K562 (cell line): Measurements from ENCODE around the gene VWA7. TPM values are rescaled to one million over a fixed set of nuclear protein-coding genes. Genes with fewer than 3 reads are reported as not detected.

Experiments used
- BRD4 ChIP-seq: fragments of 200-600 bp; sonication (generic); IDR thresholded peaks from 2 replicates; pipeline ENCODE4 v1.6.1; 2017; ENCODE audit warnings: inconsistent platforms
- HNRNPH1 ChIP-seq: fragments of 200-400 bp; formaldehyde crosslinking; optimal IDR thresholded peaks from 2 replicates; pipeline ENCODE3; 2017; ENCODE audit warnings: low read depth, mild to moderate bottlenecking, low read length, moderate library complexity
- POU5F1 ChIP-seq: fragments of 150-350 bp; IDR thresholded peaks from 2 replicates; pipeline ENCODE4 v1.6.1; 2014; ENCODE audit warnings: borderline replicate concordance, low read length, low read depth, mild to moderate bottlenecking; ENCODE audit not compliant: partially characterized antibody
- PTBP1 ChIP-seq: fragments of 200-400 bp; formaldehyde crosslinking; IDR thresholded peaks from 2 replicates; pipeline ENCODE4 v1.6.1; 2017; ENCODE audit warnings: low read depth, low read length
- ZNF696 ChIP-seq: fragments of 250-450 bp; sonication (Bioruptor Pico); conservative IDR thresholded peaks from 2 replicates; pipeline ENCODE4 v1.4.0; 2020; ENCODE audit warnings: mild to moderate bottlenecking, moderate library complexity
- ZNF76 ChIP-seq: fragments of 250-450 bp; sonication (Bioruptor Pico); IDR thresholded peaks from 2 replicates; pipeline ENCODE4 v1.4.0; 2020; ENCODE audit warnings: mild to moderate bottlenecking, moderate library complexity, borderline replicate concordance
- ZNF780A ChIP-seq: fragments of 250-450 bp; sonication (Bioruptor Pico); IDR thresholded peaks from 2 replicates; pipeline ENCODE4 v1.5.0; 2021; ENCODE audit warnings: mild to moderate bottlenecking
- ZNF830 ChIP-seq: fragments of 250-450 bp; sonication (Bioruptor Pico); IDR thresholded peaks from 2 replicates; pipeline ENCODE4 v1.5.0; 2021; ENCODE audit warnings: mild to moderate bottlenecking
- polyA plus RNA-seq, 8 experiments: library from polyadenylated mRNA; depleted of rRNA in 4 of 8; stranded (reverse) in 5 of 8; unstranded in 3 of 8; fragments of >200 nt; fragmentation: Nextera tagmentation in 2 of 8; fragmentation: Illumina TruSeq in 1 of 8; extraction: Ambion mirVana in 2 of 8; extraction: Trizol in 1 of 8; gene quantifications; 2 replicates each; pipeline versions ENCODE4 v1.2.1 to v1.2.3, GENCODE V29; 2011 to 2014; ENCODE audit warnings: inconsistent platforms in 1 of 8, missing spikeins in 1 of 8
- total RNA-seq, 7 experiments: library from RNA; depleted of rRNA in 6 of 7; stranded (reverse); fragments of >200 nt in 6 of 7; fragmentation: Illumina TruSeq in 2 of 7; extraction: Trizol in 2 of 7; gene quantifications; 2 replicates each; pipeline versions ENCODE4 v1.2.1 to v1.2.3, GENCODE V29; 2011 to 2021; ENCODE audit warnings: low replicate concordance in 1 of 7
- TF ChIP-seq, protein P1 (sequence below): fragments of 450-650 bp; IDR thresholded peaks from 2 replicates; pipeline ENCODE4 v1.7.0; 2016; ENCODE audit warnings: borderline replicate concordance
- TF ChIP-seq, protein P2 (sequence below): sonication (generic); formaldehyde crosslinking; IDR thresholded peaks from 2 replicates; pipeline ENCODE4 v1.8.1; 2022; ENCODE audit warnings: missing genetic modification reagents
- TF ChIP-seq, protein P3 (sequence below): sonication (generic); formaldehyde crosslinking; IDR thresholded peaks from 2 replicates; pipeline ENCODE4 v1.4.0; 2020; ENCODE audit warnings: mild to moderate bottlenecking, missing genetic modification reagents
- TF ChIP-seq, protein P4 (sequence below): fragments of 250-450 bp; sonication (Bioruptor Pico); IDR thresholded peaks from 2 replicates; pipeline ENCODE4 v1.4.0; 2020; ENCODE audit warnings: mild to moderate bottlenecking, moderate library complexity
- TF ChIP-seq, protein P5 (sequence below), 3 experiments: fragments of 200-800 bp in 1 of 3; fragments of 250-450 bp in 1 of 3; fragments of 450-650 bp in 1 of 3; sonication (Bioruptor Pico) in 1 of 3; sonication (Bioruptor generic) in 1 of 3; formaldehyde crosslinking in 1 of 3; IDR thresholded peaks; 2 replicates each; pipeline versions ENCODE4 v1.6.1 to v1.8.0; 2016 to 2022; ENCODE audit warnings: mild to moderate bottlenecking in 2 of 3, missing genetic modification characterization in 2 of 3, missing compliant biosample characterization in 1 of 3, moderate library complexity in 1 of 3
- TF ChIP-seq, protein P6 (sequence below): fragments of 250-450 bp; sonication (Bioruptor Pico); IDR thresholded peaks from 2 replicates; pipeline ENCODE4 v1.8.0; 2022; ENCODE audit warnings: moderate library complexity, mild to moderate bottlenecking, inconsistent platforms

The VWA7 gene
- total and polyA plus RNA-seq, 9 of the 15 experiments (the other 6 are each of a cell fraction or from before 2014, with no cell fraction given) = 0.18 to 2.9 (median 0.95) TPM

DNA sequence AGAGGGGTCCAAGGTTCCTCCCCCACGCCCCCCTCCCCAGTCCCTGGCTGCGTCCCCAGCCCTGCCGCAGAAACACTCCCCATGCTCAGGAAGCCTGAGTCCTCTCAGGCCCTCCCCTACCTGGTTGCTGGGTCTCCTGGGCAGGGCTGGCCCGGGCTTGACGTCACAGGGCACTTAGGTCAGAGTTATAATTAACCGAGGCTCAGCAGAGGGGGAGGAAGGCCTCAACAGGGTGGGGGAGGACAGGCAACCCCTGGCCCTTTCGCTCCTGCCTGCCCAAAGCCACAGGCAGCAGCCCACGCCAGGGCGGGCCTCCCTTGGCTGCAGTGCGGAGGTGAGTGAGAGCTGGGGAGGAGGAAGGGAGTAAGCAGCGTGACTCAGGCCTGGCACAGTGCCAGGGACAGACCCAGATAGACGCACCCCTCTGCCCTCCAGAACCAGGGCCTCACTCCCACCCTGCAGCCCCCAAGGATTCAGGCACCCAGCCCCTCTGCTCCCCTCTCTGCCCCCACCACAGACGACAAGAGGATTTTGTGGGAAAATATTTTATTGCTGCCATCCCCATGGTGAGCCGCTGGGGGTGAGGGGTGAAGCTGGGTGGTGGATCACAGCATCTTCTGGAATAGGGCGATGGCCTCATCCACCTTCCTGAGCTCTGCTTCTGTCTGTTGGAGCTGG lies at the start of gene VWA7 (continued):
- TF ChIP-seq, protein P1, sequence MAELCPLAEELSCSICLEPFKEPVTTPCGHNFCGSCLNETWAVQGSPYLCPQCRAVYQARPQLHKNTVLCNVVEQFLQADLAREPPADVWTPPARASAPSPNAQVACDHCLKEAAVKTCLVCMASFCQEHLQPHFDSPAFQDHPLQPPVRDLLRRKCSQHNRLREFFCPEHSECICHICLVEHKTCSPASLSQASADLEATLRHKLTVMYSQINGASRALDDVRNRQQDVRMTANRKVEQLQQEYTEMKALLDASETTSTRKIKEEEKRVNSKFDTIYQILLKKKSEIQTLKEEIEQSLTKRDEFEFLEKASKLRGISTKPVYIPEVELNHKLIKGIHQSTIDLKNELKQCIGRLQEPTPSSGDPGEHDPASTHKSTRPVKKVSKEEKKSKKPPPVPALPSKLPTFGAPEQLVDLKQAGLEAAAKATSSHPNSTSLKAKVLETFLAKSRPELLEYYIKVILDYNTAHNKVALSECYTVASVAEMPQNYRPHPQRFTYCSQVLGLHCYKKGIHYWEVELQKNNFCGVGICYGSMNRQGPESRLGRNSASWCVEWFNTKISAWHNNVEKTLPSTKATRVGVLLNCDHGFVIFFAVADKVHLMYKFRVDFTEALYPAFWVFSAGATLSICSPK = no peak; the same call in 1 of the 2 replicates
- TF ChIP-seq ZNF830 (no peak), ZNF780A (CRISPR knock-in tag) (no peak; the same call in 1 of the 2 replicates), POU5F1 (peak; percentile 50), BRD4 (no peak), HNRNPH1 (no peak), PTBP1 (peak; percentile 79), ZNF76 (CRISPR knock-in tag) (no peak), ZNF696 (CRISPR knock-in tag) (no peak)
- TF ChIP-seq, protein P2, sequence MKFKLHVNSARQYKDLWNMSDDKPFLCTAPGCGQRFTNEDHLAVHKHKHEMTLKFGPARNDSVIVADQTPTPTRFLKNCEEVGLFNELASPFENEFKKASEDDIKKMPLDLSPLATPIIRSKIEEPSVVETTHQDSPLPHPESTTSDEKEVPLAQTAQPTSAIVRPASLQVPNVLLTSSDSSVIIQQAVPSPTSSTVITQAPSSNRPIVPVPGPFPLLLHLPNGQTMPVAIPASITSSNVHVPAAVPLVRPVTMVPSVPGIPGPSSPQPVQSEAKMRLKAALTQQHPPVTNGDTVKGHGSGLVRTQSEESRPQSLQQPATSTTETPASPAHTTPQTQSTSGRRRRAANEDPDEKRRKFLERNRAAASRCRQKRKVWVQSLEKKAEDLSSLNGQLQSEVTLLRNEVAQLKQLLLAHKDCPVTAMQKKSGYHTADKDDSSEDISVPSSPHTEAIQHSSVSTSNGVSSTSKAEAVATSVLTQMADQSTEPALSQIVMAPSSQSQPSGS (CRISPR knock-in tag) = peak; percentile 90
- TF ChIP-seq, protein P3, sequence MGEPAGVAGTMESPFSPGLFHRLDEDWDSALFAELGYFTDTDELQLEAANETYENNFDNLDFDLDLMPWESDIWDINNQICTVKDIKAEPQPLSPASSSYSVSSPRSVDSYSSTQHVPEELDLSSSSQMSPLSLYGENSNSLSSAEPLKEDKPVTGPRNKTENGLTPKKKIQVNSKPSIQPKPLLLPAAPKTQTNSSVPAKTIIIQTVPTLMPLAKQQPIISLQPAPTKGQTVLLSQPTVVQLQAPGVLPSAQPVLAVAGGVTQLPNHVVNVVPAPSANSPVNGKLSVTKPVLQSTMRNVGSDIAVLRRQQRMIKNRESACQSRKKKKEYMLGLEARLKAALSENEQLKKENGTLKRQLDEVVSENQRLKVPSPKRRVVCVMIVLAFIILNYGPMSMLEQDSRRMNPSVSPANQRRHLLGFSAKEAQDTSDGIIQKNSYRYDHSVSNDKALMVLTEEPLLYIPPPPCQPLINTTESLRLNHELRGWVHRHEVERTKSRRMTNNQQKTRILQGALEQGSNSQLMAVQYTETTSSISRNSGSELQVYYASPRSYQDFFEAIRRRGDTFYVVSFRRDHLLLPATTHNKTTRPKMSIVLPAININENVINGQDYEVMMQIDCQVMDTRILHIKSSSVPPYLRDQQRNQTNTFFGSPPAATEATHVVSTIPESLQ = peak; percentile 70; the same call in 1 of the 2 replicates
- TF ChIP-seq, protein P4, sequence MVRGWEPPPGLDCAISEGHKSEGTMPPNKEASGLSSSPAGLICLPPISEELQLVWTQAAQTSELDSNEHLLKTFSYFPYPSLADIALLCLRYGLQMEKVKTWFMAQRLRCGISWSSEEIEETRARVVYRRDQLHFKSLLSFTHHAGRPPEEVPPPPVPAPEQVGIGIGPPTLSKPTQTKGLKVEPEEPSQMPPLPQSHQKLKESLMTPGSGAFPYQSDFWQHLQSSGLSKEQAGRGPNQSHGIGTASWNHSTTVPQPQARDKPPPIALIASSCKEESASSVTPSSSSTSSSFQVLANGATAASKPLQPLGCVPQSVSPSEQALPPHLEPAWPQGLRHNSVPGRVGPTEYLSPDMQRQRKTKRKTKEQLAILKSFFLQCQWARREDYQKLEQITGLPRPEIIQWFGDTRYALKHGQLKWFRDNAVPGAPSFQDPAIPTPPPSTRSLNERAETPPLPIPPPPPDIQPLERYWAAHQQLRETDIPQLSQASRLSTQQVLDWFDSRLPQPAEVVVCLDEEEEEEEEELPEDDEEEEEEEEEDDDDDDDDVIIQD (CRISPR knock-in tag) = no peak
- TF ChIP-seq, protein P5, sequence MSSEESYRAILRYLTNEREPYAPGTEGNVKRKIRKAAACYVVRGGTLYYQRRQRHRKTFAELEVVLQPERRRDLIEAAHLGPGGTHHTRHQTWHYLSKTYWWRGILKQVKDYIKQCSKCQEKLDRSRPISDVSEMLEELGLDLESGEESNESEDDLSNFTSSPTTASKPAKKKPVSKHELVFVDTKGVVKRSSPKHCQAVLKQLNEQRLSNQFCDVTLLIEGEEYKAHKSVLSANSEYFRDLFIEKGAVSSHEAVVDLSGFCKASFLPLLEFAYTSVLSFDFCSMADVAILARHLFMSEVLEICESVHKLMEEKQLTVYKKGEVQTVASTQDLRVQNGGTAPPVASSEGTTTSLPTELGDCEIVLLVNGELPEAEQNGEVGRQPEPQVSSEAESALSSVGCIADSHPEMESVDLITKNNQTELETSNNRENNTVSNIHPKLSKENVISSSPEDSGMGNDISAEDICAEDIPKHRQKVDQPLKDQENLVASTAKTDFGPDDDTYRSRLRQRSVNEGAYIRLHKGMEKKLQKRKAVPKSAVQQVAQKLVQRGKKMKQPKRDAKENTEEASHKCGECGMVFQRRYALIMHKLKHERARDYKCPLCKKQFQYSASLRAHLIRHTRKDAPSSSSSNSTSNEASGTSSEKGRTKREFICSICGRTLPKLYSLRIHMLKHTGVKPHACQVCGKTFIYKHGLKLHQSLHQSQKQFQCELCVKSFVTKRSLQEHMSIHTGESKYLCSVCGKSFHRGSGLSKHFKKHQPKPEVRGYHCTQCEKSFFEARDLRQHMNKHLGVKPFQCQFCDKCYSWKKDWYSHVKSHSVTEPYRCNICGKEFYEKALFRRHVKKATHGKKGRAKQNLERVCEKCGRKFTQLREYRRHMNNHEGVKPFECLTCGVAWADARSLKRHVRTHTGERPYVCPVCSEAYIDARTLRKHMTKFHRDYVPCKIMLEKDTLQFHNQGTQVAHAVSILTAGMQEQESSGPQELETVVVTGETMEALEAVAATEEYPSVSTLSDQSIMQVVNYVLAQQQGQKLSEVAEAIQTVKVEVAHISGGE (CRISPR knock-in tag; IDR thresholded peaks at IDR 0.05) = peak in 1 of 3 experiments; percentile 66; a peak in 1 of 6 replicates
- TF ChIP-seq, protein P6, sequence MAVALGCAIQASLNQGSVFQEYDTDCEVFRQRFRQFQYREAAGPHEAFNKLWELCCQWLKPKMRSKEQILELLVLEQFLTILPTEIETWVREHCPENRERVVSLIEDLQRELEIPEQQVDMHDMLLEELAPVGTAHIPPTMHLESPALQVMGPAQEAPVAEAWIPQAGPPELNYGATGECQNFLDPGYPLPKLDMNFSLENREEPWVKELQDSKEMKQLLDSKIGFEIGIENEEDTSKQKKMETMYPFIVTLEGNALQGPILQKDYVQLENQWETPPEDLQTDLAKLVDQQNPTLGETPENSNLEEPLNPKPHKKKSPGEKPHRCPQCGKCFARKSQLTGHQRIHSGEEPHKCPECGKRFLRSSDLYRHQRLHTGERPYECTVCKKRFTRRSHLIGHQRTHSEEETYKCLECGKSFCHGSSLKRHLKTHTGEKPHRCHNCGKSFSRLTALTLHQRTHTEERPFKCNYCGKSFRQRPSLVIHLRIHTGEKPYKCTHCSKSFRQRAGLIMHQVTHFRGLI (CRISPR knock-in tag) = no peak
